K562 (cell line): ENCODE measurements around the gene MYCN. TPM values are rescaled to one million over a fixed set of nuclear protein-coding genes. Genes with fewer than 3 reads are reported as not detected.

ENCODE experiments used
- ATAC-seq: fragments of 200-7000 bp; cut with Tn5 transposase; 3 replicates; pipeline ENCODE4 v1.9.1; 2020; ENCODE audit warnings: moderate library complexity
- BruUV-seq: library from RNA; stranded (reverse); fragments of 400-500 nt; replicated peaks from 2 replicates; lab custom pipeline; 2021; lab: Mats Ljungman, UMichigan
- CTCF ChIA-PET: fragments of 300-600 bp; formaldehyde crosslinking; extraction: SDS; loops from one replicate; lab custom pipeline; 2021; ENCODE audit warnings: low intra/inter-chr PET ratio; lab: Yijun Ruan, JAX
- POLR2A ChIA-PET: fragments of 300-600, 350-650 bp; sonication (Branson Sonifier 250); formaldehyde crosslinking; extraction: SDS; loops from one replicate; lab custom pipeline; 2021; ENCODE audit warnings: antibody characterized with exemption, inconsistent platforms; lab: Yijun Ruan, JAX
- DNase-seq, 4 experiments: peaks; one replicate each; pipeline versions ENCODE4 v3.0.0 to v3.0.0-alpha.2; 2011 to 2018; ENCODE audit warnings: low spot score in 3 of 4, mixed read lengths in 3 of 4; ENCODE audit errors: extremely low read depth in 1 of 4
- FAIRE-seq: peaks from 2 replicates; lab custom pipeline; 2011; peaks lifted over from hg19 to GRCh38; lab: Jason Lieb, UNC
- H2AFZ ChIP-seq: 2 replicates; pipeline ENCODE4 v1.6.0; 2011; ENCODE audit warnings: low read depth, low read length, control low read depth, inconsistent platforms
- H3K27ac ChIP-seq: fragments of 200-600 bp; 3 replicates; pipeline ENCODE4 v1.8.0; 2011; ENCODE audit warnings: low read depth, mild to moderate bottlenecking, control low read depth, inconsistent platforms, low read length, moderate library complexity, mixed read lengths; ENCODE audit errors: extremely low read depth
- H3K27me3 ChIP-seq, 2 experiments: fragments of 300-600 bp in 1 of 2; 2 replicates in 1 of 2; 3 replicates in 1 of 2; pipeline versions ENCODE4 v1.6.0 to v1.8.0; 2011; ENCODE audit warnings: inconsistent platforms in 2 of 2, low read length in 2 of 2, mild to moderate bottlenecking in 1 of 2, mixed read lengths in 1 of 2, moderate library complexity in 1 of 2; ENCODE audit not compliant: control insufficient read depth in 2 of 2, insufficient read depth in 2 of 2
- H3K36me3 ChIP-seq: fragments of 300-600 bp; 3 replicates; pipeline ENCODE4 v1.8.0; 2011; ENCODE audit warnings: mild to moderate bottlenecking, low read length, inconsistent platforms; ENCODE audit not compliant: control insufficient read depth, insufficient read depth
- H3K4me1 ChIP-seq, 2 experiments: fragments of 200-600 bp in 1 of 2; replicated peaks in 1 of 2; 2 replicates in 1 of 2; 3 replicates in 1 of 2; pipeline versions ENCODE4 v1.5.1 to v1.8.0; 2011; ENCODE audit warnings: inconsistent platforms in 2 of 2, low read length in 2 of 2, mild to moderate bottlenecking in 1 of 2, mixed read lengths in 1 of 2, moderate library complexity in 1 of 2; ENCODE audit not compliant: control insufficient read depth in 2 of 2, insufficient read depth in 2 of 2
- H3K4me2 ChIP-seq: 2 replicates; pipeline ENCODE4 v1.6.1; 2011; ENCODE audit warnings: low read length, control low read depth, inconsistent platforms, mixed read lengths; ENCODE audit not compliant: insufficient read depth
- H3K4me3 ChIP-seq: fragments of 200-600 bp; sonication (generic), shearing (Covaris generic); 2 replicates; pipeline ENCODE4 v1.5.1; 2016; ENCODE audit warnings: control low read depth, inconsistent platforms
- H3K79me2 ChIP-seq: fragments of 200-600 bp; 3 replicates; pipeline ENCODE4 v1.8.0; 2011; ENCODE audit warnings: low read length, inconsistent platforms; ENCODE audit not compliant: control insufficient read depth, insufficient read depth
- H3K9ac ChIP-seq, 2 experiments: 2 replicates each; pipeline versions ENCODE4 v1.6.0 to v1.6.1; 2011; ENCODE audit warnings: low read depth in 2 of 2, low read length in 2 of 2, control low read depth in 1 of 2, inconsistent platforms in 1 of 2, mild to moderate bottlenecking in 1 of 2, mixed read lengths in 1 of 2; ENCODE audit not compliant: insufficient read depth in 1 of 2
- H3K9me1 ChIP-seq: one replicate; pipeline ENCODE4 v1.6.0; 2011; ENCODE audit warnings: inconsistent platforms, mild to moderate bottlenecking, low read length, moderate library complexity; ENCODE audit not compliant: control insufficient read depth, insufficient read depth
- H3K9me3 ChIP-seq: replicated peaks from 2 replicates; pipeline ENCODE4 v1.5.1; 2011; ENCODE audit warnings: low read depth, low read length, inconsistent platforms; ENCODE audit not compliant: control insufficient read depth, insufficient read depth
- H4K20me1 ChIP-seq: replicated peaks from 2 replicates; pipeline ENCODE4 v1.6.1; 2011; ENCODE audit warnings: low read length, inconsistent platforms, mixed read lengths; ENCODE audit not compliant: control insufficient read depth, insufficient read depth
- DMBX1 ChIP-seq: fragments of 250-450 bp; sonication (Bioruptor Pico); IDR thresholded peaks from 2 replicates; pipeline ENCODE4 v1.8.0; 2022; ENCODE audit warnings: inconsistent platforms, mild to moderate bottlenecking, moderate library complexity, borderline replicate concordance
- SPI1 ChIP-seq: IDR thresholded peaks from 2 replicates; pipeline ENCODE4 v1.6.1; 2011; ENCODE audit warnings: low read depth, low read length, control low read depth, borderline replicate concordance
- SRF ChIP-seq, 2 experiments: fragments of 250-450, 450-650 bp in 1 of 2; sonication (Bioruptor Pico) in 1 of 2; sonication (generic) in 1 of 2; formaldehyde crosslinking; IDR thresholded peaks; 2 replicates each; pipeline versions ENCODE4 v1.5.0 to v1.5.1; 2020 to 2022; ENCODE audit warnings: mild to moderate bottlenecking in 1 of 2, missing genetic modification reagents in 1 of 2
- TEAD2 ChIP-seq: fragments of 450-650 bp; IDR thresholded peaks from 2 replicates; pipeline ENCODE4 v1.6.1; 2016; ENCODE audit warnings: missing genetic modification characterization, control low read depth, missing compliant biosample characterization
- WGBS: fragments of 100-300 bp; shearing (Covaris generic); methylation state at CpG from one replicate; pipeline ENCODE4 v1.1.6; 2016; ENCODE audit warnings: low coverage, mixed read lengths; ENCODE audit not compliant: insufficient coverage; ENCODE audit errors: missing lambda C conversion rate; 5-methylcytosine and 5-hydroxymethylcytosine counted together
- in situ Hi-C: fragments of 300-500 bp; cut with MboI; formaldehyde crosslinking; loops from 4 replicates; pipeline ENCODE4 v1.15.0; 2018; ENCODE audit warnings: inconsistent platforms, mixed read lengths
- intact Hi-C: fragments of 100-400 bp; cut with micrococcal nuclease; formaldehyde crosslinking; loops from 2 replicates; pipeline ENCODE4 v1.14.2; 2022
- polyA plus RNA-seq, 8 experiments: library from polyadenylated mRNA; depleted of rRNA in 4 of 8; stranded (reverse) in 5 of 8; unstranded in 3 of 8; fragments of >200 nt; fragmentation: Nextera tagmentation in 2 of 8; fragmentation: Illumina TruSeq in 1 of 8; extraction: Ambion mirVana in 2 of 8; extraction: Trizol in 1 of 8; gene quantifications; 2 replicates each; pipeline versions ENCODE4 v1.2.1 to v1.2.3, GENCODE V29; 2011 to 2014; ENCODE audit warnings: inconsistent platforms in 1 of 8, missing spikeins in 1 of 8
- total RNA-seq, 7 experiments: library from RNA; depleted of rRNA in 6 of 7; stranded (reverse); fragments of >200 nt in 6 of 7; fragmentation: Illumina TruSeq in 2 of 7; extraction: Trizol in 2 of 7; gene quantifications; 2 replicates each; pipeline versions ENCODE4 v1.2.1 to v1.2.3, GENCODE V29; 2011 to 2021; ENCODE audit warnings: low replicate concordance in 1 of 7
- TF ChIP-seq, protein P1 (sequence below): IDR thresholded peaks from 2 replicates; pipeline ENCODE4 v1.6.1; 2011; ENCODE audit not compliant: insufficient read length; ENCODE audit errors: extremely low read depth

MYCN gene
- total and polyA plus RNA-seq, 9 of the 15 experiments (the other 6 are each of a cell fraction or from before 2014, with no cell fraction given) = not detected

DNA sequence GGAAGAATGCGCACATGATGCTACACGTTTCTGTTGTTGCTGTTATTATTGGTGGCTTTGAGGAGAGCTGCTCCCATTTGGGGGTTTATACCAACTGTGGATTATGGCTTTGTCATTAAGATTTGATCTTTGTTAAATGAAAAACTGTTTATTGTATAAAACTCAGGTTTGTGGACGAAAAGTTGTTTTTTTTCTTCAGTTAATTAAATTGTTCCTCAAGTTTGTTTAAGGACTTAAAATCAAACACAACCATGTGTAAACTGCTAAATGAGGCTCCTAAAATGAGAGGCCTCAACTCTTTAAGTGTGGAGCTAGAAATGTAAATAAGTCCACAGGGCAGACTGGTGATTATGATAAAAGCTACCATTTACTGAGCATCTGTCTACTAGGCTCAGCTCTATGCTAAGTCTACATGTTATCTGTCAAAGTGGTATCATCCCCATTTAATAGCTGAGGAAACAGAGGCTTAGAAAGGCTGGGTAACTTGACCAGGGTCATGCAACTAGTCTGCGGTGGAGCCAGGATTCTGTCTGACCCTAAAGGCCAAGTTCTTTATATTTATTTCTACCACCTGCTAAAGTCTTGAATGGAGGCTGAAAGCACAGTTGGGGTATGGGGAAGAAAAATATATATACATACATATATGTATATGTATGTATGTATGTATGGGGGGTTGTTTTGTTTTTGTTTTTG is 4.1 kb downstream of the MYCN start:
- POLR2A ChIA-PET = no interaction called here
- no peak for ATAC-seq
- WGBS = 11% methylated on average over 4 of the region's 4 CpGs
- H3K27ac ChIP-seq = no peak overlapping the region
- peaks cover 16 to 54% of the 10 kb centered on the region in 2 experiments; a peak in 4 of 5 replicates for H3K27me3 ChIP-seq
- H2AFZ ChIP-seq = no peak overlapping the region
- H3K36me3 ChIP-seq = no peaks in the 10 kb centered on the region
- no peak for FAIRE-seq
- intact Hi-C loops = loop anchor here (10.0 kb wide), 1 partner anchor 810 kb away; no protein-coding TSS in a partner anchor
- in situ Hi-C loops = loop anchor here (25.0 kb wide), 2 partner anchors 543 to 818 kb away; no protein-coding TSS in a partner anchor
- no peak for TF ChIP-seq SPI1
- TF ChIP-seq TEAD2 (tag) = no peak
- TF ChIP-seq DMBX1 = no peak
- no peak for TF ChIP-seq SRF (CRISPR knock-in tag; IDR thresholded peaks at IDR 0.05)
- TF ChIP-seq, protein P1, sequence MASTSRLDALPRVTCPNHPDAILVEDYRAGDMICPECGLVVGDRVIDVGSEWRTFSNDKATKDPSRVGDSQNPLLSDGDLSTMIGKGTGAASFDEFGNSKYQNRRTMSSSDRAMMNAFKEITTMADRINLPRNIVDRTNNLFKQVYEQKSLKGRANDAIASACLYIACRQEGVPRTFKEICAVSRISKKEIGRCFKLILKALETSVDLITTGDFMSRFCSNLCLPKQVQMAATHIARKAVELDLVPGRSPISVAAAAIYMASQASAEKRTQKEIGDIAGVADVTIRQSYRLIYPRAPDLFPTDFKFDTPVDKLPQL = no peak
- TF ChIP-seq, all 486 proteins: peak for 0
- Histone ChIP-seq H3K79me2 (no peaks in the 10 kb centered on the region), H3K9me3 (no peaks in the 10 kb centered on the region), H4K20me1 (no peaks in the 10 kb centered on the region; the same call in 1 of the 2 replicates), H3K9ac (no peak overlapping the region), H3K9me1 (peaks cover 3% of the 10 kb centered on the region), H3K4me2 (no peak overlapping the region), H3K4me1 (peaks cover 0 to 14% of the 10 kb centered on the region in 2 experiments; a peak in 2 of 5 replicates), H3K4me3 (no peak overlapping the region)
- CTCF ChIA-PET = no interaction called here
- DNase-seq = no peak
- BruUV-seq = no TSS peak
